ENCODE measurements around the gene LRRC4C.
A peak's percentile ranks its signal among the peaks of the same experiment; 100 is the strongest.

LRRC4C gene

DNA sequence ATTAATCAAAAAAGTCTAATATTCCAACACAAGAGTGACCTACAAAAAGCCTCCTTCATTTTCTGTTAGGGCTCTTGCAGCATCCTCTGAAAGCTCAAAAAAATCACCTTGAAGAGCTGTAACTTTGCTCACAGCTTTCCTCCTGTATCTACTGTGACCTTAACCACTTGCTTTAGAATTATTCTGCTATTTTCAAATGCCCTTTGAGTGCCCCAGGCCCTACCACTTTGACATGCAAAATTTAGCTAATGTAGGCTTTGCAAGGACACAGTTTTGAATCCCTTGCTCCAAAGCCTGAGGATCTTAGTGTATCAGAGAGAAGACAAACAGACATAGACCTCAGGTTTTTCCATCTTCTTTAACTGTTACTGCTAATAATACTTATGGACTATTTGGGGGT is 253.1 kb downstream of the LRRC4C start:
- Histone ChIP-seq H4K8ac (ENCODE audit: low read length) (no peak overlapping the region), H3K4me2 (ENCODE audit: low read length, poor library complexity, severe bottlenecking) (no peak overlapping the region), H2BK5ac (ENCODE audit: low read depth, low read length, poor library complexity, severe bottlenecking) (no peak overlapping the region), H3K9me3 (ENCODE audit: control insufficient read depth, low read length) (no peaks in the 10 kb centered on the region), H3K4me1 (ENCODE audit: control insufficient read depth, insufficient read depth, low read depth, low read length) (no peaks in the 10 kb centered on the region), H2AK5ac (ENCODE audit: low read length, severe bottlenecking) (no peak overlapping the region), H3K9ac (ENCODE audit: low read length) (no peak overlapping the region), H3K4me3 (ENCODE audit: insufficient read depth in 1 of 2, low read depth in 1 of 2, low read length in 2 of 2) (no peak overlapping the region), H2BK120ac (ENCODE audit: low read depth, low read length) (no peak overlapping the region), H2BK12ac (ENCODE audit: low read length in 2 of 2) (no peak overlapping the region), H2BK15ac (ENCODE audit: low read depth, poor library complexity, severe bottlenecking) (no peak overlapping the region), H3K27me3 (ENCODE audit: control insufficient read depth in 1 of 2, insufficient read depth in 1 of 2, low read length in 2 of 2) (no peaks in the 10 kb centered on the region), H3K79me1 (replicated peaks; ENCODE audit: low read length, poor library complexity, severe bottlenecking) (no peaks in the 10 kb centered on the region), H3K36me3 (ENCODE audit: control insufficient read depth in 1 of 2, insufficient read depth in 2 of 2, low read depth in 1 of 2, low read length in 2 of 2) (no peaks in the 10 kb centered on the region), H3K14ac (ENCODE audit: low read length in 2 of 2) (no peak overlapping the region), H2AFZ (ENCODE audit: low read depth, low read length) (no peak overlapping the region), H3K18ac (ENCODE audit: low read depth in 1 of 2, low read length in 2 of 2) (no peak overlapping the region), H4K91ac (ENCODE audit: low read length) (no peak overlapping the region), H3K4ac (ENCODE audit: low read depth in 1 of 2, low read length in 2 of 2) (no peak overlapping the region), H3K27ac (ENCODE audit: low read length, poor library complexity, severe bottlenecking) (no peak overlapping the region), H3K23ac (ENCODE audit: low read length in 2 of 2) (no peak overlapping the region)
- no peak for DNase-seq

- no peak overlapping the region for H3K4me3 ChIP-seq (ENCODE audit: insufficient read depth in 1 of 2, low read depth in 1 of 2, low read length in 2 of 2)
- no peak overlapping the region for H2BK5ac ChIP-seq (ENCODE audit: low read depth, low read length, poor library complexity, severe bottlenecking)
- H3K27ac ChIP-seq (ENCODE audit: low read length, poor library complexity, severe bottlenecking), result no peak overlapping the region
- H3K4me2 ChIP-seq (ENCODE audit: low read length, poor library complexity, severe bottlenecking), result no peak overlapping the region
- no peak overlapping the region for H3K23ac ChIP-seq (ENCODE audit: low read length in 2 of 2)
- no peak overlapping the region for H3K4ac ChIP-seq (ENCODE audit: low read depth in 1 of 2, low read length in 2 of 2)
- H2AFZ ChIP-seq (ENCODE audit: low read depth, low read length), result no peak overlapping the region
- H2AK5ac ChIP-seq (ENCODE audit: low read length, severe bottlenecking), result no peak overlapping the region
- no peak overlapping the region for H2BK15ac ChIP-seq (ENCODE audit: low read depth, poor library complexity, severe bottlenecking)
- WGBS, result 3% methylated on average over 4 of the region's 5 CpGs
- H2BK12ac ChIP-seq (ENCODE audit: low read length in 2 of 2), result no peak overlapping the region
- no peaks in the 10 kb centered on the region for H3K4me1 ChIP-seq (ENCODE audit: control insufficient read depth, insufficient read depth, low read depth, low read length)
- H3K79me1 ChIP-seq (replicated peaks; ENCODE audit: low read length, poor library complexity, severe bottlenecking), result no peaks in the 10 kb centered on the region
- no peaks in the 10 kb centered on the region for H3K36me3 ChIP-seq (ENCODE audit: control insufficient read depth in 1 of 2, insufficient read depth in 2 of 2, low read depth in 1 of 2, low read length in 2 of 2)
- no peak overlapping the region for H3K14ac ChIP-seq (ENCODE audit: low read length in 2 of 2)
- H2BK120ac ChIP-seq (ENCODE audit: low read depth, low read length), result no peak overlapping the region
- no peak overlapping the region for H3K18ac ChIP-seq (ENCODE audit: low read depth in 1 of 2, low read length in 2 of 2)
- H3K9ac ChIP-seq (ENCODE audit: low read length), result no peak overlapping the region
- no peak overlapping the region for H4K91ac ChIP-seq (ENCODE audit: low read length)
- H3K9me3 ChIP-seq (ENCODE audit: control insufficient read depth, low read length), result no peaks in the 10 kb centered on the region
- H4K8ac ChIP-seq (ENCODE audit: low read length), result no peak overlapping the region
- peak; percentile 10 for DNase-seq
- H3K27me3 ChIP-seq (ENCODE audit: control insufficient read depth in 1 of 2, insufficient read depth in 1 of 2, low read length in 2 of 2), result no peaks in the 10 kb centered on the region
Observed at GRCh38 chr11:41201156-41201555, 258.3 kb downstream of the LRRC4C start.

GRCh38 chr11:41190437-41191082 is 268.9 kb downstream of the LRRC4C start:
- H3K18ac ChIP-seq (ENCODE audit: low read depth in 1 of 2, low read length in 2 of 2), result no peak overlapping the region
- H3K27ac ChIP-seq (ENCODE audit: low read length, poor library complexity, severe bottlenecking), result no peak overlapping the region
- DNase-seq, result no peak
- H3K4me3 ChIP-seq (ENCODE audit: insufficient read depth in 1 of 2, low read depth in 1 of 2, low read length in 2 of 2), result no peak overlapping the region
- H3K4me2 ChIP-seq (ENCODE audit: low read length, poor library complexity, severe bottlenecking), result no peak overlapping the region
- H2BK120ac ChIP-seq (ENCODE audit: low read depth, low read length), result no peak overlapping the region
- no peak overlapping the region for H2BK5ac ChIP-seq (ENCODE audit: low read depth, low read length, poor library complexity, severe bottlenecking)
- no peak overlapping the region for H4K91ac ChIP-seq (ENCODE audit: low read length)
- WGBS, result 88% methylated on average over 8 of the region's 14 CpGs
- no peak overlapping the region for H3K4ac ChIP-seq (ENCODE audit: low read depth in 1 of 2, low read length in 2 of 2)
- H2BK15ac ChIP-seq (ENCODE audit: low read depth, poor library complexity, severe bottlenecking), result no peak overlapping the region
- H2BK12ac ChIP-seq (ENCODE audit: low read length in 2 of 2), result no peak overlapping the region
- no peak overlapping the region for H2AK5ac ChIP-seq (ENCODE audit: low read length, severe bottlenecking)
- H3K79me1 ChIP-seq (replicated peaks; ENCODE audit: low read length, poor library complexity, severe bottlenecking), result no peaks in the 10 kb centered on the region
- H3K36me3 ChIP-seq (ENCODE audit: control insufficient read depth in 1 of 2, insufficient read depth in 2 of 2, low read depth in 1 of 2, low read length in 2 of 2), result no peaks in the 10 kb centered on the region
- H4K8ac ChIP-seq (ENCODE audit: low read length), result no peak overlapping the region
- H3K27me3 ChIP-seq (ENCODE audit: control insufficient read depth in 1 of 2, insufficient read depth in 1 of 2, low read length in 2 of 2), result no peaks in the 10 kb centered on the region
- no peak overlapping the region for H3K23ac ChIP-seq (ENCODE audit: low read length in 2 of 2)
- H3K4me1 ChIP-seq (ENCODE audit: control insufficient read depth, insufficient read depth, low read depth, low read length), result no peaks in the 10 kb centered on the region
- no peak overlapping the region for H3K14ac ChIP-seq (ENCODE audit: low read length in 2 of 2)
- no peak overlapping the region for H3K9ac ChIP-seq (ENCODE audit: low read length)
- no peak overlapping the region for H2AFZ ChIP-seq (ENCODE audit: low read depth, low read length)
- H3K9me3 ChIP-seq (ENCODE audit: control insufficient read depth, low read length), result peaks cover 13% of the 10 kb centered on the region

GRCh38 chr11:41189701-41190436 is 269.6 kb downstream of the LRRC4C start:
- Histone ChIP-seq H3K27ac (ENCODE audit: low read length, poor library complexity, severe bottlenecking) (no peak overlapping the region), H3K4me2 (ENCODE audit: low read length, poor library complexity, severe bottlenecking) (no peak overlapping the region), H2AFZ (ENCODE audit: low read depth, low read length) (no peak overlapping the region), H3K79me1 (replicated peaks; ENCODE audit: low read length, poor library complexity, severe bottlenecking) (no peaks in the 10 kb centered on the region), H3K18ac (ENCODE audit: low read depth in 1 of 2, low read length in 2 of 2) (no peak overlapping the region), H2BK5ac (ENCODE audit: low read depth, low read length, poor library complexity, severe bottlenecking) (no peak overlapping the region), H2BK12ac (ENCODE audit: low read length in 2 of 2) (no peak overlapping the region), H3K4me3 (ENCODE audit: insufficient read depth in 1 of 2, low read depth in 1 of 2, low read length in 2 of 2) (no peak overlapping the region), H4K8ac (ENCODE audit: low read length) (no peak overlapping the region), H3K9ac (ENCODE audit: low read length) (no peak overlapping the region), H3K36me3 (ENCODE audit: control insufficient read depth in 1 of 2, insufficient read depth in 2 of 2, low read depth in 1 of 2, low read length in 2 of 2) (no peaks in the 10 kb centered on the region), H2BK120ac (ENCODE audit: low read depth, low read length) (no peak overlapping the region), H3K9me3 (ENCODE audit: control insufficient read depth, low read length) (peaks cover 13% of the 10 kb centered on the region), H3K23ac (ENCODE audit: low read length in 2 of 2) (no peak overlapping the region), H3K4me1 (ENCODE audit: control insufficient read depth, insufficient read depth, low read depth, low read length) (no peaks in the 10 kb centered on the region), H3K14ac (ENCODE audit: low read length in 2 of 2) (no peak overlapping the region), H2AK5ac (ENCODE audit: low read length, severe bottlenecking) (no peak overlapping the region), H3K4ac (ENCODE audit: low read depth in 1 of 2, low read length in 2 of 2) (no peak overlapping the region), H4K91ac (ENCODE audit: low read length) (no peak overlapping the region), H2BK15ac (ENCODE audit: low read depth, poor library complexity, severe bottlenecking) (no peak overlapping the region), H3K27me3 (ENCODE audit: control insufficient read depth in 1 of 2, insufficient read depth in 1 of 2, low read length in 2 of 2) (no peaks in the 10 kb centered on the region)
- DNase-seq, result no peak
- 64% methylated on average over 3 of the region's 4 CpGs for WGBS

Data from mesenchymal stem cell (in vitro differentiated cells and primary cell).